GM21717 (cell line): Measurements from ENCODE around the gene PCNT.
"Not testable (repeated sequence)": the region's sequence is repeated elsewhere in the genome, so short reads cannot be mapped to it uniquely, and the experiment has no call there.

ENCODE experiments used
- ATAC-seq: cut with Tn5 transposase; IDR thresholded peaks from one replicate; pipeline ENCODE4 v1.9.1; 2021; ENCODE audit warnings: mild to moderate bottlenecking, moderate library complexity; ENCODE audit not compliant: unreplicated experiment

PCNT gene

GRCh38 chr21:46422636-46423241, 98.8 kb downstream of the PCNT start:
- ATAC-seq, result no peak

DNA sequence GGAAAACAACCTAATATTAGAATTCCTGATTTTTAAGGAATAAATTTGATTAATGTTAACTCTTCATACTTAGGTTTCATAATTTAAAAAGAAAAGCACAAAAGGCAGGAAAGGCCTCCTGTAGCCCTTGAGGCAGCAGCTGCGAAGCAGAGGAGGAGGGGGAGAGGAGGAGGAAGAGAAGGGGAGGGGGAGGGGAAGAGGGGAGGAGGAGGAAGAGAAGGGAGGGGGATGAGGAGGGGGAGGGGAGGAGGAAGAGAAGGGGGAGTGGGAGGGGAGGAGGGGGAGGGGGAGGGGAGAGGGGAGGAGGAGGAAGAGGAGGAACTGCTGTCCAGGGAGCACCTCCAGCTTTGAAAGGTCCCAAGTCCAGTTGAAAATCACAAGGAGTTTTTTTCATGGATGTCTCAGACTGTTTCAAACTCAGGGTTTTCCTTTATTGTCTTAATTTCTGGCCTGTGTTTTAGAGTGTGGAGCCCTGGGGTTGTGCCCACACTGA, 99.6 kb downstream of the PCNT start:
- ATAC-seq, result no peak

DNA sequence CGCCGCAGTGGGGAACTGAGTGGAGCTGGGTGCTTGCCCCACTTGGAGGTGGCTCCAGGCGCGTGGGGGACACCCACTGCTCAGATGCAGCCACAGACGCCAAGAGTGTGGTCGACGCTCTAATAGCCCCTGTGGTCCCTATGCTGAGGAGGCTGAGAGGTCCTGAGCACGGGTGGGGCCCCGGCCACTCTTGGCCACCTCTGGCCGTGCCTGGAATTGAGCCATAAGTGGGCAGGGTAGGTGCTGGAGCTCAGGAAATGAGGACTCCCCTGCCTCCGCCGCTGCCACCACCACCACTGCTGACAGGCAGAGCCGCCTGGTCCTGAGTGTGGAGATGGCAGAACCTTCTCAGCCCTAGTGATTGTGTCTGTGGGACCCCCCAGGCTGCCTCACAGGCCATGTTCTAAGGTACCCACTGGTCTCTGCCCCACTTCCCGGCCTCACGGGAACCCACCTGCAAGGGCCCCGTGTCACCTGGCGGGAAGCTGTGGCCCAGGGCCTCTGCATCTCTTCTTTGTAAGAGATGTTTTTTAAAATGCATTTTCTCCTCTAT, 100.2 kb downstream of the PCNT start:
- ATAC-seq, result no peak

- ATAC-seq, result no peak
These were observed 100.7 kb downstream of the PCNT start for GRCh38 chr21:46424621-46425020.

DNA sequence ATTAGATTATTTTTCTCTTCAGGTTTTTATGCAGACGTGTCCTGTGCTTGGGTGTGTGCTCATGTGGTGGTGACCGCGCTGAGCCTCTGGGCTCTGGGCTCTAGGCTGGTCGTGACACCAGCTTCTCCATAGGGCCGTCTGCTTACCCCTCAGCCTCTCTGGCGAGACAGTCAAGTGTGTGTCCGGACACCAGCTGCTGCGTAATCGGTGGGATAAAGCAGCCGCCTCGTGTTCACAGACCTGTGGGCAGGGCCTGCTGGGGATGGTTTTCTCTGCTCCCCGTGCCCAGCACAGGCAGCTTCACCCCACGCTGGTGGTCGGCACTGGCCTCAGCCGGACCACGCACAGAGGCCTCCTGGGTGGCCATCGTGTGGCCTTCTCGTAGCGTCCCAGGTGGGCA, 101.1 kb downstream of the PCNT start:
- no peak for ATAC-seq

DNA sequence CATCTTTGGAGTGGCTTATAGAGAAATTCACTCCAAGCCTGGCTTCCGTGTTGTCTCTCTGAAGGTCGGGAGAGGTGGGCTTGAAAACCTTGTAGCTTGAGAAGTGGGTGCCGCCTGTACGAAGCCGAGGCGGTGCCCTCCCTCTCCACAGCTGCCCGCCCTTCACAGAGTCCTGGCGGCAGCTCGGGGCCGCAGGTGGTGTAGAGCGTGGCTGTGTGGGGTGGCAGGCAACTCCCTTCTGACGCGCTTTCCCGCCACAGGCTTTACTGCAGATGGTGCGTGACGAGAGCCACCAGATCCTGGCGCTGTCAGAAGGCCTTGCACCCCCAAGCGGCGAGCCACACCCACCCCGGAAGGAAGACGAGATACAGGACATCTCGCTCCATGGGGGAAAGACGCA, 101.6 kb downstream of the PCNT start:
- no peak for ATAC-seq

DNA sequence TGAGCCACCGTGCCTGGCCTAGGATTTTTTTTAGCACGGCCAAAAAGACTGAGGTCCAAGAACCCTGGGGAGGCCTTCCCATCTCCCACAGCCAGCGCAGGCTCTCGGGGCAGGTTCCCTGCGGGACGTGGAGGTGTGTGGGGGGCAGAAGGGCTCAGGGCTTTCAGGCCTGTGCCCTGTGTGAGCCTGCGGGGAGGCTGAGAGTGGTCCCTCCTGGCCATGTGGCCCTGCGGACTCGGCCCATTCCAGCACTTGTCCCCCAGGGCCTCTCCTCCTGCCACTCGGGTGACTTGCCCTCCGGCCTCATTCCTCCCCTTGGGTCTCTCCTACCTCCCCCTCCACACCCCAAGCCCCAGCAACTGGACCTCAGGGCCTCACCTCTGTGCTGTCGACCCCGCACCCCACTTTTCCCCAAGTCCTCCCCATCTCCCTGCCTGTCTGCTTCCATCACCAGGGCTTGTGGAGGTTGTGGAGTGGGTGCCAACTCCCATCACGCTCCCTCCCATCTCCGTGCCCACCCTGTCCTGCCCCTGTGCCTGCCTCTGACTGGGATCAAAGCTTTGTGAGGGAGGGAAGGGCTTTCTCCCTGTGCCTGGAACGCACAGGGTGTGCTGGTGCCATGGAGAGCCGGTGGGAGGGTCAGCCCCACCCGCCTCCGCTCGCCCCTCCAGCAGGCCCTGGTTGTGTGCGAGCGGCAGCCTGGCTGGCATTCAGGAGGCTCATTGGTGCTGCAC, 102.5 kb downstream of the PCNT start:
- ATAC-seq, result no peak

- ATAC-seq, result no peak
These were observed 103.6 kb downstream of the PCNT start for GRCh38 chr21:46427516-46427915.

- no peak for ATAC-seq
These were observed 104.3 kb downstream of the PCNT start for GRCh38 chr21:46428286-46428685.

DNA sequence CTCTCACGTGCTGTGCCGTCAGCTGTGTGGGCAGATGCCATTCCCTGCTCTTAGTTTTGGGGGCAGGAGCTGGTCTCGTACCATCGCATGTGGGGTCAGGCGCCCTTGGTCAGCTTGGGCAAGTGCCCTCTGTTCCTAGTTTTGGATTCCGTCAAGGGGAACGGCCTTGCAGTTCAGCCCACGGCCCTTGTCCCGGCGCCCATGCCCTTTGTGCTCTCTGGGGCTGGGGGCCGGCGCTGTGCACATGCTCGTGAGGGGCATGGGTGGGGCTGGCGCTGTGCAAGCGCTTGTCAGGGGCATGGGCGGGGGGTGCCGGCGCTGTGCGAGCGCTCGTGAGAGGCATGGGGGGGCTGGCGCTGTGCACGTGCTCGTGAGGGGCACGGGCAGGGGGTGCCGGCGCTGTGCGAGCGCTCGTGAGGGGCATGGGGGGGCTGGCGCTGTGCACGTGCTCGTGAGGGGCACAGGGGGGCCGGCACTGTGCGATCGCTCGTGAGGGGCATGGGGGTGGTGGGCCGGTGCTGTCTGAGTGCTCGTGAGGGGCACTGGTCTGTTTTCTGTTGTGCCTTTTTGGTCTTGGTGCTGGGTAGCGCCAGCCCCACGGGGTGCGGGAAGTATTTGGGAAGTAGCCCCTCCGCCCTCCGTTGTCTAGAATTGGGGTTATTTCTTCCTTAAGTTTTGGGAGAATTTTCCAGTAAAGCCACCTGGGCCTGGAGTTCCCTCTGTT, 105.2 kb downstream of the PCNT start:
- ATAC-seq, result no peak

- no peak for ATAC-seq
These were observed 106.1 kb downstream of the PCNT start for GRCh38 chr21:46429754-46430681.

GRCh38 chr21:46431448-46431847, 107.5 kb downstream of the PCNT start:
- no peak for ATAC-seq

DNA sequence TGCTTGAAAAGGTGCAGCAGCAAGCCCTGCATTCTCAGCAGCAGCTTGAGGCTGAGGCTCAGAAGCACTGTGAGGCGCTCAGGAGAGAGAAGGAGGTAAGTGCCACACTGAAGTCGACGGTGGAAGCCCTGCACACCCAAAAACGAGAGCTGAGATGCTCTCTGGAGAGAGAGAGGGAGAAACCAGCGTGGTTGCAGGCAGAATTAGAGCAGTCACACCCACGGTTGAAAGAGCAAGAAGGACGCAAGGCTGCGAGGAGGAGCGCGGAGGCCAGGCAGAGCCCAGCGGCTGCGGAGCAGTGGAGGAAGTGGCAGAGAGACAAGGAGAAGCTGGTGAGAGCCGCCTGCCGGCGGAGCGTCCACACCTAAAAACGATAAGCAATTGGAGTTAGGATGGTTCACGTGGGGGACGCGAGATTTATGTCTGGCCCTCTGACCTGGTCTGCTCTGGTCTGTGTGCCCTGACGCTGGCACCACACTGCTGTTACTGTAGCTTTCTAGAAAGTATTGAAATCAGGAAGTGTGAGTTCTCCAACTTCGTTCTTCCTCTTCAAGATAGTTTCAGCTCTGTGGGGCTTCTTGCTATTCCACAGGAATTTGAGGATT, 108.0 kb downstream of the PCNT start:
- no peak for ATAC-seq

DNA sequence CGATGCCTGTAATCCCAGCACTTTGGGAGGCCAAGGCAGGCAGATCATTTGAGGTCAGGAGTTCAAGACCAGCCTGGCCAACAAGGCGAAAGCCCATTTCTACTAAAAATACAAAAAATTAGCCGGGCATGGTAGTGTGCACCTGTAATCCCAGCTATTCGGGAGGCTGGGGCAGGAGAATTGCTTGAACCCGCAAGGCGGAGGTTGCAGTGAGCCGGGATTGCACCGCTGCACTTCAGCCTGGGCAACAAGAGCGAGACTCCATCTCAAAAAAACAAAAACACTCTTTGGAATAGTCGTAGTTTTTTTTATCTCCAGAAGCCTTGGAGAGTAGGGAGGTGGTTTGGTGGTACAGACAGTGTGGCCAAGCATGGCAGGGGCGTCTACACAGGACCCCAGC, 109.2 kb downstream of the PCNT start:
- not testable (repeated sequence) for ATAC-seq

- no peak for ATAC-seq
These were observed 110.5 kb downstream of the PCNT start for GRCh38 chr21:46434322-46434958.

- no peak for ATAC-seq
These were observed 111.9 kb downstream of the PCNT start for GRCh38 chr21:46435786-46436227.

GRCh38 chr21:46436621-46437020, 112.7 kb downstream of the PCNT start:
- ATAC-seq, result no peak

DNA sequence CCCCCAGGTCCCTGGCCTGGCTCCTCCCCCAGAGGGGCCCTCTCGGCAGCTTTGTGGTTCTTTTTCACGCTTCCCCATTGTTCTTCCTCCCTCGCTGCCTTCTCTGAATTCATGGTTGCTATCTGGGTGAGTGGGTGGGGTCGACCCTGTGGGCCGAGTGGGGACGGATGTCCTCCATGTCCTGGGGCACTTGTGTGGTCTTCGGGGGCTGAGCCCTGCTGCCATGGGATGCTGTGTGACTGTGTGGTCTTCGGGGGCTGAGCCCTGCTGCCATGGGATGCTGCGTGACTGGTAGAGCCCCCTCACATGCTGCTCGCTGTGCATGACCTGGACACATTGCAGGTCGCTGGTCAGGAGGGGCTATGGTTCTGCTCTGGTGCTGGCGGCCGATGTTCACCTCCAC, 113.1 kb downstream of the PCNT start:
- no peak for ATAC-seq

GRCh38 chr21:46437511-46437910, 113.6 kb downstream of the PCNT start:
- no peak for ATAC-seq

DNA sequence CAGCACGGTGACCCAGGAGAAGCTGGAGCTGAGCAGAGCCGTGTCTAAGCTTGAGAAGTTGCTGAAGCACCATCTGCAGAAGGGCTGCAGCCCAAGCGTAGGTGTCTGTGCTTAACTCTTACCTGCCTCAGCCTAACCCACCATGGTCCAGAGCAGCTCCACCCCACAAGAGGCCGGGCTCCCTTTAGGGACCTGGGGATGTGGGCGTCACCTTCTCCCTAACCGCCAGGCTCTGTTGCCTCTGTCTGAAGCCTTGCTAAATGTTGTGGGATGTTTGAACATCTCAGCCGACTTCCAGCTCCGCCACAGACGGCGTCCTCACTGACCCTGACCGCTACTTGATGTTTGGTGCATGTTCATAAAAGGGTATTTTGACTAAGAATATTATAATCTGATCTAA, 114.3 kb downstream of the PCNT start:
- ATAC-seq, result no peak
